ENCODE data around the gene CCN6.

DNA sequence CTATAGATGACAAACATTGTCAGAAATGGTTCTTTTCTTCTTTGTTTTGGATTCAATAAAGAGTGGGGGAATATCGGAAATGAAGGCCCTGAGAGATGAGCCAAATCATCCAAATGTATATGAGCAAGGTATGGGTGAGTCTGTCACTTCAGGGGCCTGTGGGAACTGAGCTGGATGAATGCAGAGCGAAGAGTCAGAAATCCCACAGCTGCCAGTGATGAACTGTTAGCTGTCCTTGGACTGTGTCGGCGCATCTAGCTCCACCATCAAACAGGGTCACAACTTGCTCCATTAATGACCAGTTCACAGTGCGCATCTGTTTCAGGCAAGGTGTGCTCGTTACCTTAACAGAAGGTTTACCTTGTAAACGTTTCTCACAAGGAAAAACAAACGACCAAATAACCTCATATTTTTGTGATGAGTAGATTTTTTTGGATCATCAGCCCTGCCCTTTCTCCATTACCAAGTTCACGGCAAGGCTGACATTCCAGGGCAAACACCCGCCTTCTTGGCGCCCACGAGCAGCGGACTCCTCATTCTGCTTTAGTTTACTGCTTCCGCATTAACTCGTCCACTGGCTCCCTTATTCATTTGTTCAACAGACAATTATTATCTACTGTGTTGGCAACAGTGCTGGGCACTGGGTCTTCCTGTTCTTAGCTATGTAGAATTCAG is 15.0 kb upstream of the CCN6 start:
- TF ChIP-seq, protein P1, sequence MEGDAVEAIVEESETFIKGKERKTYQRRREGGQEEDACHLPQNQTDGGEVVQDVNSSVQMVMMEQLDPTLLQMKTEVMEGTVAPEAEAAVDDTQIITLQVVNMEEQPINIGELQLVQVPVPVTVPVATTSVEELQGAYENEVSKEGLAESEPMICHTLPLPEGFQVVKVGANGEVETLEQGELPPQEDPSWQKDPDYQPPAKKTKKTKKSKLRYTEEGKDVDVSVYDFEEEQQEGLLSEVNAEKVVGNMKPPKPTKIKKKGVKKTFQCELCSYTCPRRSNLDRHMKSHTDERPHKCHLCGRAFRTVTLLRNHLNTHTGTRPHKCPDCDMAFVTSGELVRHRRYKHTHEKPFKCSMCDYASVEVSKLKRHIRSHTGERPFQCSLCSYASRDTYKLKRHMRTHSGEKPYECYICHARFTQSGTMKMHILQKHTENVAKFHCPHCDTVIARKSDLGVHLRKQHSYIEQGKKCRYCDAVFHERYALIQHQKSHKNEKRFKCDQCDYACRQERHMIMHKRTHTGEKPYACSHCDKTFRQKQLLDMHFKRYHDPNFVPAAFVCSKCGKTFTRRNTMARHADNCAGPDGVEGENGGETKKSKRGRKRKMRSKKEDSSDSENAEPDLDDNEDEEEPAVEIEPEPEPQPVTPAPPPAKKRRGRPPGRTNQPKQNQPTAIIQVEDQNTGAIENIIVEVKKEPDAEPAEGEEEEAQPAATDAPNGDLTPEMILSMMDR (IDR thresholded peaks at IDR 0.05), result no peak
- TF ChIP-seq POLR2A (IDR thresholded peaks at IDR 0.05), result no peak
- TF ChIP-seq EP300 (IDR thresholded peaks at IDR 0.05), result no peak
